ENCODE results near the gene ANKRD12.

ANKRD12 gene

DNA sequence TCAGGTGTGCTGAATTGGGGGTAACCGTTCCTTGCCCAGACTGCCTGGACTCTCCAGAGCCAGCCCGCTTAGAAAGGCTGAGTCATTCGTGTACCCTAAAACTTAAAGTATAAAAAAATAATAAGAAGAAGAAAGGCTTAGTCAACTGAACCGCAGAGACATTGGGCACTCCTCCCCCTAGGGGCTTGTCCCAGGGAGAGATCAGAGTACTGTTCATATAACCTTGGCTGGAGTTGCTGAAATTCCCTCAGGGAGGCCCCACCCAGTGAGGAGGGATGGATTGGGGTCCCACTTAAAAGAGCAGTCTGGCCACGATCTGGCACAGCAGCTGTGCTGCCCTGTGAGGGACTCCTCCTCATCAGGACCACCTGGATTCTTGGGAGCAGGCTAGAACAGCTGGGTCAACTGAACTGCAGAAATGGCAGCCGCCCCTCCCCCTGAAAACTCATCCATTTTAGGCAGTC lies 37.2 kb downstream of the ANKRD12 start:
- no peak overlapping the region for H3K4me3 ChIP-seq (ENCODE audit: insufficient read depth, low read length, poor library complexity, severe bottlenecking)
- H3K79me2 ChIP-seq (ENCODE audit: insufficient read depth, low read length): peaks cover 58% of the 10 kb centered on the region
- no peak overlapping the region for H2AFZ ChIP-seq (ENCODE audit: low read depth, low read length, severe bottlenecking)
- H3K9me2 ChIP-seq (replicated peaks; ENCODE audit: insufficient read depth, low read length): no peaks in the 10 kb centered on the region
- no peaks in the 10 kb centered on the region for H3K9me3 ChIP-seq (ENCODE audit: insufficient read depth, low read length)
- no peaks in the 10 kb centered on the region for H3K36me3 ChIP-seq (ENCODE audit: low read length)
- no peak overlapping the region for H3K27ac ChIP-seq (ENCODE audit: low read depth, low read length)
- H3K27me3 ChIP-seq (ENCODE audit: low read length): no peaks in the 10 kb centered on the region
- TF ChIP-seq, protein P1, sequence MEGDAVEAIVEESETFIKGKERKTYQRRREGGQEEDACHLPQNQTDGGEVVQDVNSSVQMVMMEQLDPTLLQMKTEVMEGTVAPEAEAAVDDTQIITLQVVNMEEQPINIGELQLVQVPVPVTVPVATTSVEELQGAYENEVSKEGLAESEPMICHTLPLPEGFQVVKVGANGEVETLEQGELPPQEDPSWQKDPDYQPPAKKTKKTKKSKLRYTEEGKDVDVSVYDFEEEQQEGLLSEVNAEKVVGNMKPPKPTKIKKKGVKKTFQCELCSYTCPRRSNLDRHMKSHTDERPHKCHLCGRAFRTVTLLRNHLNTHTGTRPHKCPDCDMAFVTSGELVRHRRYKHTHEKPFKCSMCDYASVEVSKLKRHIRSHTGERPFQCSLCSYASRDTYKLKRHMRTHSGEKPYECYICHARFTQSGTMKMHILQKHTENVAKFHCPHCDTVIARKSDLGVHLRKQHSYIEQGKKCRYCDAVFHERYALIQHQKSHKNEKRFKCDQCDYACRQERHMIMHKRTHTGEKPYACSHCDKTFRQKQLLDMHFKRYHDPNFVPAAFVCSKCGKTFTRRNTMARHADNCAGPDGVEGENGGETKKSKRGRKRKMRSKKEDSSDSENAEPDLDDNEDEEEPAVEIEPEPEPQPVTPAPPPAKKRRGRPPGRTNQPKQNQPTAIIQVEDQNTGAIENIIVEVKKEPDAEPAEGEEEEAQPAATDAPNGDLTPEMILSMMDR (IDR thresholded peaks at IDR 0.05; ENCODE audit: insufficient read depth, low read length, poor library complexity, severe bottlenecking): no peak
- TF ChIP-seq EZH2phosphoT487 (conservative IDR thresholded peaks at IDR 0.05; ENCODE audit: low read length): no peak
- no peaks in the 10 kb centered on the region for H3F3A ChIP-seq (ENCODE audit: insufficient read depth)
- H4K20me1 ChIP-seq (ENCODE audit: low read depth, low read length): no peaks in the 10 kb centered on the region; the same call in 1 of the 2 replicates
- H3K4me2 ChIP-seq (ENCODE audit: low read depth, low read length, poor library complexity, severe bottlenecking): no peak overlapping the region
- no peak overlapping the region for H3K9ac ChIP-seq (ENCODE audit: low read length)

DNA sequence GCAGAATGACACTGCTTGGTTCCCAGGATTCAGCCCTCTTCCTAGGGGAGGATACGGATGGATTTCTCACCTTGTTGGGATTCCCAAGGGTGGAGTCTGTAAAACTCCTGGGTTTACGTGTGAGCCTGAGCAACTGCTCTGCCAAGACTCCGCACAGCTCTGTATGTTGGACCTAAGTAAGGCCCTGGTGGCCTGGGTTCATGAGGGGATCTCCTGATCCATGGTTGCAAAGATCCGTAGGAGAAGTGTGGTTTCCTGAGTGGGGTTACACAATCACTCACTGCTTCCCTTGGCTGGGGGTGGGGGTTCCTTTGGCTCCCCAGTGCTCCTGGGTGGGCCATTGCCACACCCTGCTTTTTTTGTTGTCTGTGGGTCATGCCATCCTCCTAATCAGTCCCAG lies 37.7 kb downstream of the ANKRD12 start:
- Histone ChIP-seq H3K79me2 (ENCODE audit: insufficient read depth, low read length) (peaks cover 62% of the 10 kb centered on the region), H3K9ac (ENCODE audit: low read length) (no peak overlapping the region), H3K27ac (ENCODE audit: low read depth, low read length) (no peak overlapping the region), H3K9me2 (replicated peaks; ENCODE audit: insufficient read depth, low read length) (no peaks in the 10 kb centered on the region), H3K4me2 (ENCODE audit: low read depth, low read length, poor library complexity, severe bottlenecking) (no peak overlapping the region), H3K36me3 (ENCODE audit: low read length) (no peaks in the 10 kb centered on the region), H2AFZ (ENCODE audit: low read depth, low read length, severe bottlenecking) (no peak overlapping the region), H3K9me3 (ENCODE audit: insufficient read depth, low read length) (no peaks in the 10 kb centered on the region), H3K4me3 (ENCODE audit: insufficient read depth, low read length, poor library complexity, severe bottlenecking) (no peak overlapping the region), H4K20me1 (ENCODE audit: low read depth, low read length) (no peaks in the 10 kb centered on the region; the same call in 1 of the 2 replicates), H3K27me3 (ENCODE audit: low read length) (no peaks in the 10 kb centered on the region), H3F3A (ENCODE audit: insufficient read depth) (no peaks in the 10 kb centered on the region)
- TF ChIP-seq EZH2phosphoT487 (conservative IDR thresholded peaks at IDR 0.05; ENCODE audit: low read length): no peak
- TF ChIP-seq, protein P1 (IDR thresholded peaks at IDR 0.05; ENCODE audit: insufficient read depth, low read length, poor library complexity, severe bottlenecking): no peak

DNA sequence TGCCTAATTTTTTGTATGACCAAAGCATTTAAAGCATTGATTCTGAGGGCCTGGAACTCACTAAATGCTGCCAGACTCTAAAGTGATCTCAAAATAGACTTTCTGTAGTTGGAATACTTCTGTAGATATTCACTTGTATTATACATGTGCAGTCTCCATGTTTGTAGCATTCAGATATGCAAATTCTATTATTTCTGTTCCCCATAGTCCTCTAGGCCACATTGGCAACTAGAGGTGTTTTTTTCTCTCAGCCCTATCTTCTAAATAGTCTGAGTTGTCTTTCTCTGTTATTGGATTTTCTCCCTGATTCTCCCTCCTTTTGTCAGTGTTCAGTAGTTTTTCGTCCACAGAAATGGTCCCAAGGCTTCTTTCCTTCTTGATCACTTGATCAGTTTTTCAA lies 38.5 kb downstream of the ANKRD12 start:
- TF ChIP-seq, protein P1 (IDR thresholded peaks at IDR 0.05; ENCODE audit: insufficient read depth, low read length, poor library complexity, severe bottlenecking): no peak
- TF ChIP-seq EZH2phosphoT487 (conservative IDR thresholded peaks at IDR 0.05; ENCODE audit: low read length): no peak
- no peaks in the 10 kb centered on the region for H3K9me2 ChIP-seq (replicated peaks; ENCODE audit: insufficient read depth, low read length)
- no peak overlapping the region for H3K27ac ChIP-seq (ENCODE audit: low read depth, low read length)
- H3K4me3 ChIP-seq (ENCODE audit: insufficient read depth, low read length, poor library complexity, severe bottlenecking): no peak overlapping the region
- no peak overlapping the region for H3K9ac ChIP-seq (ENCODE audit: low read length)
- peaks cover 69% of the 10 kb centered on the region for H3K79me2 ChIP-seq (ENCODE audit: insufficient read depth, low read length)
- no peaks in the 10 kb centered on the region for H3K36me3 ChIP-seq (ENCODE audit: low read length)
- H2AFZ ChIP-seq (ENCODE audit: low read depth, low read length, severe bottlenecking): no peak overlapping the region
- H3K27me3 ChIP-seq (ENCODE audit: low read length): no peaks in the 10 kb centered on the region
- H3K4me2 ChIP-seq (ENCODE audit: low read depth, low read length, poor library complexity, severe bottlenecking): no peak overlapping the region
- no peaks in the 10 kb centered on the region for H3F3A ChIP-seq (ENCODE audit: insufficient read depth)
- H3K9me3 ChIP-seq (ENCODE audit: insufficient read depth, low read length): no peaks in the 10 kb centered on the region
- no peaks in the 10 kb centered on the region; the same call in 1 of the 2 replicates for H4K20me1 ChIP-seq (ENCODE audit: low read depth, low read length)
